Stimulated activated CD8-positive, alpha-beta memory T cell treated with anti-CD3 and anti-CD28 coated beads, Interleukin-7, amount 100 ng/mL, for 48 hours (primary cell): ENCODE measurements around the gene FAM219A.
A peak's percentile ranks its signal among the peaks of the same experiment; 100 is the strongest.
"Not testable (repeated sequence)": the region's sequence is repeated elsewhere in the genome, so short reads cannot be mapped to it uniquely, and the experiment has no call there.

ENCODE experiments used
- DNase-seq, 2 donors: peaks; one replicate each; pipeline ENCODE4 v3.0.0-alpha.2; 2020; ENCODE audit warnings: low read depth in 1 of 2; ENCODE audit errors: extremely low read depth in 1 of 2

The FAM219A gene

DNA sequence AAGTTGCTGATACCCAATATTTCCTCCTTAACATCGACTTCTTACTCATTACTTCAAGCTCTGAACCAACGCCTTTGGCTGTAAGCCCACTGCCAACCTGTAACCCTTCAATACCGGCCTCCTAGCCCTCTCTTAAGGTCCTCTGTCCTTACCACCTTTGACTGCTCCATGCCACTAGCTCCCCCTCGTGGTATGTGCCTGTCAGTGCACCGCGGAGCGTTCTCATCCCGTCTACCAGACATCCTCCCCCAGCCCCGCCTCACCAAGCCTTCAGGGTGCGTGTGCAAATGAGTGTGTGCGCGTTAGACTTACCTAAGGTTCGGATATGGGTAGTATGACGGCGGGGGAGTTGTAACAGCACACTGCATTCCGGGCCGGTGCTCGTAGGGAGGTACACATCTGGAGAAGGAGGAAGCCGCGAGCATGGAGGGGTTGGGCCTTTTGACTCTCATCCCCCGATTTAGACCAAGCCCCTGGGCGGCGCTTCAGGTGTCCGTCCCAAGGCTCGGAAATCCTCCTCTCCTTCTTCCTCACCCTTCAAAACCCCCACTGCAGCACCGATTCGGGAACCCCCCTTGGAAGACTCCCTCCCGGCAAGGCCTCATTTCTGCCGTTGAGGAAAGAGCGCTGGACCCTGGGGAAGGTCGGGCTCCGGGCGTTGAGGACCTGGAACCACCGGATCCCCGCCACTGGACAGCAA, 78.9 kb downstream of the FAM219A start:
- DNase-seq: peak; percentile 71 to 87

GRCh38 chr9:34378376-34379060, 79.9 kb downstream of the FAM219A start:
- DNase-seq: no peak

GRCh38 chr9:34377404-34377746, 81.0 kb downstream of the FAM219A start:
- DNase-seq: no peak

GRCh38 chr9:34376596-34377403, 81.6 kb downstream of the FAM219A start, which contains the start of gene MYORG:
MYORG (minus strand) TSS chr9:34376898; CDS start chr9:34372943, 3,955 bp downstream.
- peak; percentile 95 to 98 for DNase-seq

- DNase-seq: peak in 1 of 2 donors; percentile 35
These were observed 82.3 kb downstream of the FAM219A start for GRCh38 chr9:34375901-34376595.

DNA sequence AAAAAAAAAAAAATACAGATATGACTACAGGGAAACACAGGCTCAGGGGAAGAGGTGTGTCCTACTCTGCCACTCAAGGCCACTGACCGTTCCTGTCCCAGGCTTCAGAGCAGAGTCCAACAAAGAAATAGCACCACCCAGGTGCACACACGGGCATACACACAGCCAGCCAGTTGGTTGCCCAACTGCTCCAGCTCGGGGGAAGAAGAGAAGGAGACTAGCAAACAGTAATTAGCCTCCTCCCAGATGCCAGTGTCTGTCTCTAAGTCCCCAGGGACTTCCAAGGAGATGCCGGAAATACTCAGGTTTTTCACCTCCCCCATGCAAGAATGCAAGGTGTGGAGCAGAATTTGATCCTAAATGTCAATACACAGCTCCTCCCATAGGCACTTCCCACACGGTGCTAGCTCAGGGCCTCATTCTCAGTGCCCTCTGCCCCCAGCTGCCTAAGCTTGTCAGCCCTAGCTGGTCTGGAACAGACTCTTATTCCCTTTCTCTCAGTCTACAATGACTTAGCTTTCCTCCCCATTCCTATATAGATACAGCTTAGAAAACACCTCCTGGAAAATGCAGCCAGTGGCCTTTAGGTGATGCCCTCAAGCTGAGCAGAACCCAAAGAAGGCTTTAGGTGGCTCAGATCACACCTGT, 83.3 kb downstream of the FAM219A start:
- DNase-seq: no peak

DNA sequence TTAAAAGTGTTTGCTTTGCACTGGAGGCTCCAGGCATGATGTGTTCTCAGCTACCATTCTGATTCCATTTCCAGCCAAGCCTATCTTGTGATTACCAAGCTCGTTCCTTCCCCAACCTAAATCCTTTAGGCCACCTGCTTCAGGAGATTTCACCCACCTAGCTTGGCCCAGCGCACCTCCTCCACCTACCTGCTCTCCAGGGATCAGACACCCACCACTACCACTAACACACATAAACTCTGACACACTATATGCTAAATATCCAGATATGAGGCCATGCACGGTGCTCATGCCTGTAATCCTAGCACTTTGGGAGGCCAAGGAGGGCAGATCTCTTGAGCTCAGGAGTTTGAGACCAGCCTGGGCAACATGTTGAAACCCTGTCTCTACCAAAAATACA, 84.0 kb downstream of the FAM219A start:
- no peak for DNase-seq

DNA sequence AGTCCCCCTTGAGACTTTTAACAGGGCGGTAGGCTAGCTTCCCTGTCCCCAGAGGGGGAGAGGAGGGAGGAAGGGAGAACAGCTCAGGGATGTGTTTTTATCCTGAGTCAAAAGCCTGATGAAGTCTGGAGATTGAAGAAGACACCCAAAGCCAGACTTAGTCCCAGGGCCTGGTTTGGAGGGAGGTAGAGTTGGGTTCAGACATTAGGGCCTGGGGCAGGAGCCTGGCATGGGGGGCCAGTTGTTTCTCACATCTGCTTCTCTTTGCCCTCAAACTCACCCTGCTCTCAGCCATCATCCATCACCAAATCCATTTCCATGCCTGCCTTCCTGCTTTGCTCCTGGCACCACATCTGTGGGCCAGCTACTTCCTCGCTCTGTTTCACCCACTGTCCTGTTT, 84.6 kb downstream of the FAM219A start:
- DNase-seq: no peak

GRCh38 chr9:34372467-34373011, 85.8 kb downstream of the FAM219A start:
- DNase-seq: no peak

GRCh38 chr9:34371886-34372466, 86.4 kb downstream of the FAM219A start:
- no peak for DNase-seq

GRCh38 chr9:34370970-34371880, 87.1 kb downstream of the FAM219A start:
- no peak for DNase-seq

GRCh38 chr9:34370335-34370969, 87.9 kb downstream of the FAM219A start:
- no peak for DNase-seq

DNA sequence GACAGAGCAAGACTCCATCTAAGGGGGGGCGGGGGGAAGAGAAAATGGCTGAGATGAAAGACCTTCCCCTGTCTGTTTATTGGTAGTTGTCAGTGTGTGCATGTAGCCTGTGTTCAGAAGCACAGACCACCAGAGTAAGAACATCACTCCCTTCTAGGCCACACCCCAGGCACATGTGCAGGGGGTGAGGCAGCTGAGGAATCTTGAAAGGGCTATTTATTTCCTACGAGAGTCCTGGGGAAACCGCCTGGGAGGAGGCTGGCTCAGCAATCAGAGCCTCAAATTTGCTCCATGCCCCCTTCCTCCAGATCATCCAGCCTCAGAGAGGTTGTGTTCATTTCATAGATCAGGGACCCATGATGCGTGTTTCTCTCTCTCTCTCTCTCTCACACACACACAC, 88.7 kb downstream of the FAM219A start:
- no peak for DNase-seq

DNA sequence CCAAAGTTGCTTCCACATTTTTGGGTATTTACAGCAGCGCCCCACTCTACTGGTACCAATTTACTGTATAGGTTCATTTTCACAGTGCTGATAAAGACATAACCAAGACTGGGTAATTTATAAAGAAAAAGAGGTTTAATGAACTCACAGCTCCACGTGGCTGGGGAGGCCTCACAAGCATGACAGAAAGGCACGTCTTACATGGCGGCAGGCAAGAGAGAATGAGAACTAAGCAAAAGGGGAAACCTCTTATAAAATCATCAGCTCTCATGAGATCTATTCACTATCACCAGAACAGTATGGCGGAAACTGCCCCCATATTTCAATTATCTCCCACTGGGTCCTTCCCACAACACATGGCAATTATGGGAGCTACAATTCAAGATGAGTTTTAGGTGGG, 89.6 kb downstream of the FAM219A start:
- not testable (repeated sequence) for DNase-seq

GRCh38 chr9:34367751-34368410, 90.5 kb downstream of the FAM219A start:
- not testable (repeated sequence) for DNase-seq

DNA sequence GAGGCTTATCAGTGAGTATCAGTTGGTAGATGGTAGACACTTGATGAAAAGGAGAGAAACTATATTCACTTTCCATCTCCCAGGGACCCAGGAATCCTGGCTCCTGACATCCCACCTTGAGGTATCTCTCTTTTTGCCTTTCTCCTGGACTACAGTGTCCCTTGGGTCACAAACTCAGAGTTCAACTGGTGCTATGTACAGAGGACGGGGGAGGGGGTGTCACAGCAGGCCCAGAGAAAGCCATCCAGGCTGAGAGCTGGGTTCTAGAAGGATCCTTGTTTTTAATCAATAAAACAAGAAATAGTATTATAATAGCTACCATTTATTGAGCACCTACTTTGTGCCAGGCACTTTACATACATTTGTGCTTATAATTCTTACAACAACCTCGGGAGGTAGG, 92.0 kb downstream of the FAM219A start:
- DNase-seq: no peak

- no peak for DNase-seq
These were observed 93.1 kb downstream of the FAM219A start for GRCh38 chr9:34365282-34365681.
